HG02973 (cell line): ENCODE data around the gene KRT15.

Experiments used
- ATAC-seq: cut with Tn5 transposase; IDR thresholded peaks from one replicate; pipeline ENCODE4 v1.9.1; 2021; ENCODE audit warnings: moderate library complexity; ENCODE audit not compliant: unreplicated experiment

Gene KRT15

DNA sequence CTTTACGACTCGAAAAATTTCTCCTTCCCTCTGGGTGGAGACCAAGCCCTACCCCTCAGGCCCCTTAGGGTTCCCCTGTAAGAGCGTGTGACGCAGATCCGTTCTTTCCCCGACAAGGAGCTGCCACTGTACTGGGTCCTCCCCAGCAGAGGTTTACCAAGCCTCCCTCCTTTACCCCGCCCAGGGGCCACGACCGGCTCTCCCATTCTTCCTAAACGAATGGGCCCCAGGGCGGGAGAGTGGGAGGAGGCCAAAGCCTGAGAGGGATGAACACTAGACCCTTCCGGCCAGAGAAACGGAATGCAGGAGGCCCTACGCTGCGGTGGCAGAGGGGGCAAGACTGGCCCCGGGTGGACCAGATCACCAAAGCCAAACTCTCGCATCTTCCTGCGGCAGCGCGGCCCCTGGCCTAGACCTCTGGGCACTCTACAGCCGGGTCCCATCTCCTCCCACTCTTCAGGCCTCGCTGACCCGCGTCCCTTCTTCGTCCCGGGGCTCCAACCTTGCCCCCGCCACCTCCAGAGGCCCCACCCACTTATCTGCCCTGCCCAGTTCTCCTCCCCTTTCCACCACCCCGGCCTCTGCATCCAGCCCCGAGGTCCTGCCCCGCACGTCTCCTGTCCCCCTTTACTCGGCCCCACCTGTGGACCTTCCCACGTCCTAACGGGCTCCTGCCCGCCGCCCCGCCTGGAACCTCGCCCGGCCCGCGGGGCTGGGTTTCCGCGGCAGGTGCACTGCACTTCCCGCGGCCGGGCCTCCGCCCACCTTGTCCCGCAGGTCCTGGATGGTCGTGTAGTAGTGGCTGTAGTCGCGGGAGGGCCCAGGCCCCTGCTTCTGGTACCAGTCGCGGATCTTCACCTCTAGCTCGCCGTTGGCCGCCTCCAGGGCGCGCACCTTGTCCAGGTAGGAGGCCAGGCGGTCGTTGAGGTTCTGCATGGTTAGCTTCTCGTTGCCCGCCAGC is 8.7 kb upstream of the KRT15 start:
- no peak for ATAC-seq

DNA sequence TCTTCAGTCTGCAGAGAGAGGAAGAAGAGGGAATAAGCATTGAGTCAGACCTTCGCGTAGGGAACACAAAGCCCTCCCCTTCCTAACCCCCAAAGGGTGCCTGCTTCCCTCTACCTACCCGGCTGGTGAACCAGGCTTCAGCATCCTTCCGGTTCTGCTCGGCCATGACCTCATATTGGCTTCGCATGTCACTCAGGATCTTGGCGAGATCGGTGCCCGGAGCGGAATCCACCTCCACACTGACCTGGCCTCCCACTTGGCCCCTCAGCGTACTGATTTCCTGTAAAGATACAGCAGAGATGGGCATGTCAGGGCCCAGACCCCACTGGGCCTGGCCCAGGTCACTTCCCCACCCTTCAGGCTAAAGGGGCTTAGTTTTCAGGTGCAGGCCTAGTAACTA is 5.6 kb upstream of the KRT15 start:
- ATAC-seq, result no peak

DNA sequence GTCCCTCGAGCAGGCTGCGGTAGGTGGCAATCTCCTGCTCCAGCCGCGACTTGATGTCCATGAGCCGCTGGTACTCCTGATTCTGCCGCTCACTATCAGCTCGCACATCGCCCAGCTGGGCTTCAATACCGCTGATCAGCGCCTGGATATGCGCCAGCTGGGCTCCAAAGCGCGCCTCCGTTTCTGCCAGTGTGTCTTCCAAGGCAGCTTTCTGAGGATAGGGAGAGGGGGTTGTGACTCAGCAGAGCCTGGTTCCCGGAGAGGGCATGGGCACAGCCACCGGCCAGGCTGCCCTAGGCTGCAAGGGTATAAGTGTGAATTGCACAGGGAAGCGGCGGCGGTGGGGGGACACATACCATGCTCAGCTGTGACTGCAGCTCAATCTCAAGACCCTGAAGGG is 5.1 kb upstream of the KRT15 start:
- ATAC-seq, result no peak

DNA sequence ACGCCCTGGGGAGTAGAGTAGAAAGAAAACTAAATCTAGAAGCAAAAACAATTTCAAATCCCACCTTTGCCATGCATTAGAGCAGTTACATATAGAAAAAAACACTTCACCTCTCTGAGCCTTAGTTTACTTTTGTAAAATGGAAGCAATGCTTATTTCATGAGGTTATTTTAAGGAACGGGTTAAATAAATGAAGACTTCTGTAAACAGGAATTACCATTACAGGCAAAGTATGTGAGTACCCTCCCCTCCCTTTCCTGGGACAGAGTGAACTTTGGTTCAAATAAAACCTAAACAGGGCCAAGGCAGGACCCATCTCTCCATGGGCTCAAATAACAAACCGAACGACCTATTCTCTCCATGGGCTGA is 4.5 kb upstream of the KRT15 start:
- ATAC-seq, result no peak

DNA sequence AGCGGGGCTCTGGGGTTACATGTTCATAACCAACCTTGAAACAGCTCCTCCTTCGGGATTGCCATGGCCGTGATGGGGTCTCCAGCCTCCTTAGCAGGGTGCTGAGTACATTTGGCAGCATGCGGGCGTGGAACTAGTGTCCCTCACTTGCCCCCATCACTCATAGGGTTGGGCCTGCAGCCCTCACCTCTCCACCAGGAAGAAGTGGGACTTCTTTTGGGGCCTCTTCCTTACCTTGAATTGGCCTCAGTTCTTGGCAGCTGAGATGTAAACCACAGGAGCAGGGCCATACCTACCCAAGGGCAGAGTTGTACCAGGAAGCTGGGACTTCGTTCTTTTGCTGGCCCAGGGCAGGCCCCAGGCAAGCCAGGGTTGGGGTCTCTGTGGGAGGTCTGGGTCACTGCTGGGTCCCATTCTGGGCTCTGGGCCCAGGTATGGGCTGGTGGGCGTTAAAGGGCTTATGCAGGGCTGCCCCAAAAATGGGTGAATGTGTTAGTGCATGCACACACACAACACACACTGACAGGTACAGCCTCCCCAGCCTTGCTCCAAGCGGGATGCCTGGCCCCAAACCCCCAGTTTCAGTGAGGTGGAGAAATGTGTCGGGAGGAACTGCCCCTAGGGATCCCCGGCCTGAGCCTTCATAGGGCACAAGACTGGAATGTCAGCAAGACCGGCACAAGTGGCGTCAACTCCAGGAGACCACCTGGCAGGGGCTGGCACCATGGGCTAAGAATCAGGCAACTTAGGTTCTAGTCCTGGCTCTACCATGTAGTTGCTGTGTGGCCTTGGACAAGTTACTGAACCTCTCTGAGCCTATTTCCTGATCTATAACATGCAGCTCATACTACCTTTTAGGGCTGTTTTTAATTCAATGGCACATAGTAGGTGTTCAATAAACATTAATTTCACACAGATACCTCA is 3.9 kb upstream of the KRT15 start:
- ATAC-seq, result no peak

DNA sequence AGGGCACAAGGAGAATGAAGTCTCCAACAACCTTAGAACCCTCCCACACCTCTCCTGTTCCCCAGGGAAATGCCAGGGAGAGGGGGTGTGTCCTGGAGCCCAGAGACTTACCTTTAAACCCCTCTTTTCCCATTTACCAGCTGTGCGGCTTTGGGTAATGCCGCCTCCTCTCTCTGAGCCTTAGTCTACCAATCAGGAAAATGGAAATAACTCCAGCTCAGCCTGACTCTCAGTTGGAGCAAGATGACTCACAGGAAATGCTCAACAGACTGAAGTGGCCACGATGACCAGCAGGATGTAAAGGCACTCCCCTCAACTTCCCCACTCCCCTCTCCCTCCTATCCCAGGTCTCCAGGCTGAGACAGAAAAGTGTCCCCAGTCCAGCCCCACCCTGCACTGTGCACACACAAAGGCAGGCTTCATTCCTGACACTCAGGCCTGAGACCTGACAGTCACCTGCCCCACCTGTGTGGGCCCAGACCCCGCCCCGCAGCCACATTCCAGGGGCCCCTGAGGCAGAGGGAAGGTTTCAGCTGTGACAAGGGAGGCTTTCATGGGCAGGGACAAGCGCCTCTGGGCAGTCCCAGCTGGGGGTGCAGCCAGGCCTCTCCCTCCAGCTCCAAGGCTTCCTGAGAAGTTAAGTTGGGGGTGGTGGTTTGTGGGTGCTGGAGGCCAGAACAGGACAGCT is 3.0 kb upstream of the KRT15 start:
- ATAC-seq, result no peak

DNA sequence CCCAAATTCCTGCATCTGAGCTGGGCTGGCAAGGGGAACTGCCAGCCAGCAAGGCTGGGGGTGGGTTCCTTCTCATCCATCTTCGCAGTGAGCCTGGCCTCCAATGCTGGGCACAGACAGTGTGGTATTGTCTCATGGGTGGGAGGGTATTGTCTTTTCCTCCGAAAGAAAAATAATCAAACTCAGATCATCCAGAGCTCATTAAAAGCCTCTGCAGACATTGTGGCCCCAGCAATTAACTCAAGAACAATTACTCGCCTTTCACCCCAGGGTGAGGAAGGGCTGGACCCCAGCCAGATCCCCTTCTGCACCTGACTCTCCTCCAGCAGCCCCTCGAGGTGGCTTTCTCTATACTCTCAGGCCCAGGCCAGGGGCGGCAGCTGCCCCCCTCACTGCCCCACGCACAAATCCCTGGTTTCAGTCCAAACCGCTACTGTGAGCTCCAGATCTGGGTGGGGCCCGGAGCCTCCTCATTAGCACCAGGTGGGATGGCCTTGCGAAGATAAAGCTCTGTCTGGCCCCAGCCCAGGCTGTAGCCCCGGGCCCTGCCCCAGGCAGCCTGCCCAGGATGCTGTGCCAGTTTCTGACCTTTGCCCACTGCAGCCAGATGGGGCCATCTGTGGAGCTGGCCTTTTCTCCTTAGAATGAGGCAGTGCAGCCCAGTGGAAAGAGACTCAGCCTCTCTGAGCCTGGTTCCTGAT is 2.3 kb upstream of the KRT15 start:
- ATAC-seq, result no peak

DNA sequence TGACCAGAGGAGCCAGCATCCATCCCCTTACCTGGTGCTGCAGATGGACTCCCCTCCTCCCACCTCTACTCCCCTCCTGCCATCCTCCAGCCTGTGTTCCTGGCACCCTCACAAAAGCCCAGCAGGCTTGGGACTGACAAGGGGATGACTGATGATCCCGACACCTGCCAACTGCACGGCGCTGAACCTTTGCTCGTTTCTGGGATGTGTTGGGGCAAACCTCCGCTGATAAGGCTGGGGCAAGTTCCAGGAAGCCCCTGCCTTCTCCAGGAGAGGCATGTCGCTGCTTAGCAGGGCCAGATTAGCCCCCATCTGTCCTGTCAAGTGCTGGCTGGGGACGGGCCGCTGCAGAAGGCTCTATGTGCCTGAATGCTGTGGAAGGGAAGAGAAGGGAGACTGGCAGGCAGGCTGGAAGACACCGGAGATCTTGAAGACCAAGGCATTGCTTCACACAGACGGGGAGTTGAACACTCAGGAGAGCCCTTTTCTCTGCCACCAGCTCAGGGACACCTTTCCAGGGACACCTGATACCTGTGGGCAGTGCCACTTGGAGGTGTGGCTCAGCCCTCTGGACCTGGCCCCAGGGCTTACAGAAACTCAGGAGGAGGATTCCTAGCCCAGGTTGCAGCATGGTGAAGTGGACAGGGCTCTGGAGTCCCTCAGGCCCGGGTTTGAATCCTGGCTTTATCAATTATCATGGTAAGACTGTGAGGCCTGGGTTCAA is 973 bp upstream of the KRT15 start:
- ATAC-seq, result no peak

DNA sequence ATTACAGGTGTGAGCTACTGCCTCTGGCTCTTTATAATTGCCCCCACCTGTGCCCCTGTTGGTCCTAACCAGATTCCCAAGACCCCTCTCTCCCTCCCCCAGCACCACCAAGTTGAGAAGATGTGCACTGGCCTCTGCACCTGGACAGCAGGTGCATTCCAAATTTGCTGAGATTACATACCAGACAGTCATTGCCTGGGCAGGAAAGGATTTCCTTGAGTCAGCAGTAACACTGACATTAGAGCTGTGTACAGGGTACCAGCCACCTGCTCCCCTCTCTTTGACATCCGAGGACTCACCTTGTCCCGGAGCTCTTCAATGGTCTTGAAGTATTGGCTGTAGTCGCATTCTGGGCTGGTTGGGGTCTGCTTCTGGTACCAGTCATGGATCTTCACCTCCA is 659 bp downstream of the KRT15 start:
- no peak for ATAC-seq

DNA sequence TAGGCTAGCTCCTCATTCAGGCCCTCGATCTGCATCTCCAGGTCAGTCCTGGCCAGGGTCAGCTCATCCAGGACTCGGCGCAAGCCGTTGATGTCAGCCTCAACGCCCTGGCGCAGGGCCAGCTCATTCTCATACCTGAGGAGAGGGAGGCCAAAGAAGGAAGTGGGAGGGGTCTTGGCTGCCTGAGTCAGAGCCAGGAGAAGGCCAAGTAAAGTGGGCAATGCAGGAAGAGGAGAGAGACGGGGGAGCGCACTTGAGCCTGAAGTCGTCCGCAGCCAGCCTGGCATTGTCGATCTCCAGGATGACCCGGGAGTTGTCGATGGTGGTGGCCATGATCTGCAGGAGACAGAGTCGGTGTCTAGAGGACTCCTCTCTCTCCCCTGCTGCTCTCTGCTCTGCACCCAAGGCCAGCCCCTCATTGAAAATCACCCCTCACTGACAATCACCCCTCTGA is 1.8 kb downstream of the KRT15 start:
- no peak for ATAC-seq

DNA sequence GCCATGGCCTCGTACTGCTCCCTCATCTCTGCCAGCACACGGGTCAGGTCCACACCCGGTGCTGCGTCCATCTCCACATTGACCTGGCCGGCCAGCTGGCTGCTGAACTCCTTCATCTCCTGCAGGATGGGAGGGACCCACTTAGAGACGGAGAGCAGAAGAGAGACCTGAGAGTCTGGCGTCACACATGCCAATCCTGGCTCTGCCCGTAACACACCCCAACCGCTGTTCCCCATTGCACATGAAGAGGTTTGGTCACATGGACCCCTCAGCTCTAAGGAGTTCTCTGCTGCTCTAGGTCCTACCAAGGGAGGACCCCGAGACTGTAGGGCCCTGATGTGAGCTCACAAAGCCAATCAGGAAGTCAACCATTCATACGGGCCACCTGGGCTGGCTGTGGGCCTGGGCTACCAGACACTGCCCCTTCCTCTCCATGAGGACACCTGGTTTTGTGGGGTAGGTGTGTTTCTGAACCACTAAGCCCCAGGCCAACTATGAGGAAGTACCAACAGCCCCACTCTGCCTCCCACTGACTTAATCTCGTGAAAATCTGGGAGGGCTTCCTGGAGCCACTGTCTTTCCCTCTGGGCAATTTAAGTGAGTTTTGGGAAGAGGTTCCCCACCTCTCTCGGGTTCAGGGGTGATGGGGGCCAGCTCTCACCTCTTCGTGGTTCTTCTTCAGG is 2.4 kb downstream of the KRT15 start:
- no peak for ATAC-seq

DNA sequence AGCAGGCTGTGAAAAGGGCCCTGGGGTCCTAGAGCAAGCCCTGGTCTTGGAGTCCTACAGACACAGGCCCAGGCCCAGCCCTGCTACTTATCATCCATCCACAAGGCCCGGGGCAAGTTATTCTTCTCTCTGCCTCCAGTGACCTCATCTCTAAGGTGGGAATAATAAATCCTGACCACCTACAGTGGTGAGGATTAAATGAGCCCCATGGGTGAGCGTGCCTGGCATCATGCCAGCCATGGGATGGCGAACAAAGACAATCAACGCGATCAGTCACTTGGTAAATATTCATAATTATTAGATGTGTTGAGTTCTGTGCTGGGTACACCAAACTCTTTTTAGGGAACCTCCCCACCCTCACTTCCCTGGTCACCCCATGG is 5.5 kb downstream of the KRT15 start:
- no peak for ATAC-seq

DNA sequence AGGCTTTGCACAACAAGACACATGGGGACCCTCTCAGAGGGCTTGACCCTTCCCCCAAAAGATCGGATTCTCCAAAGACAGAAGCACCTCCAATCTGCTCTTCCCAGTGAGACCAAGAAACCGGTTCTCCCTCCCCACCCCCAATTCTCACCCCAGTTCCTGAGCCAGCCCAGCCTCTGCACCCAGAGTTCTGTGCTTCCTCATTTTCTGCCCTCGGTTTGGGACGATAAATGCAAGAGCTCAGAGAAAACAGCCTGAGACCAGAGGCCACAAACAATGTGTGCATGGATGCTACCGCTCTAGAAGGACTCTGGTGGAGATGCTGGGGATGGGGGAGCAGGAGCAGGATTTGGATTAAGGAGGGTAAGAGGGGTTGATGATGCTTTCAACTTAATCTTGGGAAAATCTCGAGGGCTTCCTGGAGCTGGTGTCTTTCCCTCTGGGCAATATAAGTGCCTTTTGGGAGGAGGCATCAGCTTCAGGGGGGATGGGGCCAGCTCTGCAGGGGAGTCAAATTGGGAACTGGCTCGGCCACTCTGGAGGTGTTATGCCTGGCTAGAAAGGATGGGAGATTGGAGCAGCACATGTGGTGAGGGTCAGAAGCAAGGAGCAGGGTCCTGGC is 6.0 kb downstream of the KRT15 start:
- no peak for ATAC-seq

DNA sequence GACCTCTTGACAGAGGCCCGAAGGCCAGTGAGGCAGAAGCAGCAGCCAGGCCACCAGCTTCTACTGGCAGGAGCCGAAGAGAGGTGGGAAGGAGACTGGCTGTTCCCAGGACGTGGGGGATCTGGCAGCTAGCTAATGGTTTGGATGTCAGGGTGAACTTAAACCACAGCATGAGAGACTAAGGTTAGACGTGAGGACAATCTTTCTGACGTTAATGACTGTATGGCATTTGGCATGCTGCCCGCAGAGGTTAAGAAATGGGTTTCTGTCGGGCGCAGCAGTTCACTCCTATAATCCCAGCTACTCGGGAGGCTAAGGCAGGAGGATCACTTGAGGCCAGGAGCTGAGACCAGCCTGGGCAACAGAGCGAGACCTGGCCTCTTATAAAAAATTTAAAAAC is 7.0 kb downstream of the KRT15 start:
- ATAC-seq, result no peak

DNA sequence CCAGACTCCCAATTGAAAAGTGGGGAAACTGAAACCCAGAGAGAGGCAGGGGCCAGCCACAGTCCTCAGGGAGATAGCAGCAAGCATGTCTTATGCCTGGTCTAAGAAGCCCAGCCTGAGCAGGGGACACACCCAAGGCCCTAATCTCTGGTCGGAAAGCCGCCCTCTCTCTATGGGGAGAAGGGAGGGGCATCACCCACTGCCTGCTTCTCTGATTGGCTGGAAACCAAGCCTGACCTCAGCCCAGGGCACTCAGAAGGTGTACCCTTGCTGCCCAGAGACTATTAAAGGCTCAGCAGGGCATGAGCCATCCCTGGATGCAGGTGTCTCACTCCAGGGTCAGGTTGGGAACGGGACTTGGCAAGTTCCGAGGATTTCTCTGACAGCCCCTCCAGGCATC is 7.6 kb downstream of the KRT15 start:
- no peak for ATAC-seq

DNA sequence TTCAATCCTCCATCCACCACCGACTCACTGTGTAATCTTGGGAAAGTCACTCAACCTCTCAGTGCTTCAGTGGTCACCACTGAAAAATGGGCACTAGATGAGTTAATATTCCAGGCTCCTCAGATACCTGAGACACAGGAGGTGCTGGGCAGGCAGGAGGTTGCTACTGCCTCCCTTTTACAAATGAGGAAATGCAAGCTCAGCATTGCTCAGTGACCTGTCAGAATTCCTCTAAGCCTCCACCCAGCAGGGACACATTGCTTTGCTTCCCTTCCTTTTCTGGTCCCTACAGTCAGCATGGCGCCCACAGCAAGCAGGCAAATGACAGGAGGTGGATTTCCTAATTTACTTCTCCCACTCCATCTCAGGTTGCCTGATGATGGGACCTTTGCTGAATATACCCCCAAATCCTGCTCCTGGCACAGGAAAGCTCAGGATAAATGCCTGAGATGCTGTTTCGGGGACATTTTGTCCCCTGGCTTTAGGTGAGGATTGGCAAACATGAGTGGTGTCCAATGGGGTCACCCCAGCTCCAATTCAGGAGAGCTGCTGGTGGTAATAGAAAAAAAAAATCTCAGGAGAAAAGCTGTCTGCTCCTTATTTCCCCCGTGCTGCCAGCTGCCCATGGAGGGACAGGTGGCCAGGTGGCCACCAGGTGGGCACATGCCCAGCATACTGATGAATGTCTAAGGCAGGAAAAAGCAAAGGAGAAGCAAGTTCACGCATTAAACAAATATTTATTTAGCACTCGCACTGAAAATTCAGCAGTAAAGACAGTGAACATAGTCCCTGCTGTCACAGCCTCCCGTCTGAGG is 8.2 kb downstream of the KRT15 start:
- ATAC-seq, result no peak

DNA sequence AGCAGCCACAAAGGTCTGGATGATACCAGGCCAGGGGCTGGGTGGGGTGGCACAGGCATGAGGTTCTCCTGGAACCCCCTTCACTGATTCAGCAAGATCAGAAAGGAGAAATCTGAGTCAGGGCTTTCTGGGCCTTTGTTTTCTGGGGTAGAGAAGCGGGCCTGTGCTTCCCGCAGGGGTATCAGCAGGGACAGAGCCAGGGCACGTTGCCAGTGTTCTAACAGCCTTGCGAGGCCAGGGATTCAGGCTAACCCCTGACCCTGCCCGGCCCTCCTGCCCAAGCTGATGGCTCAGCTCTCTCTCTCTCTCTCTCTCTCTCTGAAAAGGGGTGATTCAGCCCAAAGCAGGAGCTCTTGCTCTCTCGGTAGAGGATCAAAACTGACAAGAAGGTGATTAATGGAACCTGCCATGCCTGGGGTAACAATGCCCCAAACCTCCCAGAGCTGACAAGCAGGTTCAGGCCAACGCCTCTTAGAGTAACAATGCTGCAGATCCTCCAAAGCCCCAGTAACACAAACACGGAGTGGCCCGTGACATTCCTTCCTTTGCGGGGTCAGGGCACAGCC is 11.3 kb downstream of the KRT15 start:
- ATAC-seq, result no peak
